Endodermal cell (in vitro differentiated cells): ENCODE results near the gene TWIST1. TPM values are rescaled to one million over a fixed set of nuclear protein-coding genes. Genes with fewer than 3 reads are reported as not detected.
A peak's percentile ranks its signal among the peaks of the same experiment; 100 is the strongest.

Source experiments
- DNase-seq: peaks from one replicate; pipeline ENCODE4 v3.0.0-alpha.2; 2017
- H3K27ac ChIP-seq: 2 replicates; pipeline ENCODE4 v1.5.1; 2013; ENCODE audit warnings: mild to moderate bottlenecking, low read depth, low read length, moderate library complexity
- H3K27me3 ChIP-seq: 2 replicates; pipeline ENCODE4 v1.6.1; 2013; ENCODE audit warnings: mild to moderate bottlenecking, low read length, moderate library complexity; ENCODE audit not compliant: insufficient read depth, control insufficient read depth, poor library complexity, severe bottlenecking
- H3K36me3 ChIP-seq: 2 replicates; pipeline ENCODE4 v1.7.0; 2013; ENCODE audit warnings: mild to moderate bottlenecking, low read length, moderate library complexity; ENCODE audit not compliant: control insufficient read depth, insufficient read depth
- H3K4me1 ChIP-seq: one replicate; pipeline ENCODE4 v1.7.0; 2013; ENCODE audit warnings: low read length; ENCODE audit not compliant: control insufficient read depth, insufficient read depth
- H3K4me3 ChIP-seq: 2 replicates; pipeline ENCODE4 v1.5.1; 2013; ENCODE audit warnings: mild to moderate bottlenecking, low read length, moderate library complexity
- H3K9ac ChIP-seq: 2 replicates; pipeline ENCODE4 v1.6.1; 2013; ENCODE audit warnings: mild to moderate bottlenecking, low read length, moderate library complexity; ENCODE audit not compliant: poor library complexity, severe bottlenecking; ENCODE audit errors: extremely low read depth
- H3K9me3 ChIP-seq: 2 replicates; pipeline ENCODE4 v1.6.1; 2013; ENCODE audit warnings: mild to moderate bottlenecking, low read length, moderate library complexity; ENCODE audit not compliant: control insufficient read depth
- H3K27ac Mint-ChIP-seq: 2 replicates; pipeline ENCODE4 v1.8.0; 2020; ENCODE audit warnings: mixed read lengths
- H3K27me3 Mint-ChIP-seq: 2 replicates; pipeline ENCODE4 v1.8.0; 2021; ENCODE audit warnings: mild to moderate bottlenecking, mixed read lengths; ENCODE audit not compliant: insufficient read depth
- H3K36me3 Mint-ChIP-seq: 2 replicates; pipeline ENCODE4 v1.8.0; 2020; ENCODE audit warnings: low read depth, mixed read lengths
- H3K4me1 Mint-ChIP-seq: 2 replicates; pipeline ENCODE4 v1.8.0; 2020; ENCODE audit warnings: mixed read lengths
- H3K4me3 Mint-ChIP-seq: 2 replicates; pipeline ENCODE4 v1.8.0; 2020; ENCODE audit warnings: mild to moderate bottlenecking, moderate library complexity, mixed read lengths
- H3K9me3 Mint-ChIP-seq: 2 replicates; pipeline ENCODE4 v1.8.0; 2020; ENCODE audit warnings: mild to moderate bottlenecking, mixed read lengths
- WGBS, 2 experiments: methylation state at CpG; one replicate each; pipeline versions ENCODE4 v1.1.5 to v1.1.7; 2013; ENCODE audit warnings: missing lambda C conversion rate in 2 of 2, mixed read lengths in 1 of 2; ENCODE audit not compliant: insufficient coverage in 1 of 2, insufficient read length in 1 of 2; 5-methylcytosine and 5-hydroxymethylcytosine counted together
- total RNA-seq, 2 donors: library from RNA; stranded (reverse); fragmentation: NEBNext Ultra II Directional in 1 of 2; extraction: Animal tissue kit (Norgen Biotek cat#: 25700) in 1 of 2; gene quantifications; 2 replicates in 1 of 2; 3 replicates in 1 of 2; pipeline ENCODE4 v1.2.1, GENCODE V29; 2021
- TF ChIP-seq, protein P1 (sequence below): fragments of 200-600 bp; sonication (generic); conservative IDR thresholded peaks from 2 replicates; pipeline ENCODE4 v1.5.0; 2021; ENCODE audit warnings: antibody characterized with exemption, mild to moderate bottlenecking

TWIST1 gene
- total RNA-seq, 2 donors from 2014 or later, result 0.46 to 0.88 TPM

DNA sequence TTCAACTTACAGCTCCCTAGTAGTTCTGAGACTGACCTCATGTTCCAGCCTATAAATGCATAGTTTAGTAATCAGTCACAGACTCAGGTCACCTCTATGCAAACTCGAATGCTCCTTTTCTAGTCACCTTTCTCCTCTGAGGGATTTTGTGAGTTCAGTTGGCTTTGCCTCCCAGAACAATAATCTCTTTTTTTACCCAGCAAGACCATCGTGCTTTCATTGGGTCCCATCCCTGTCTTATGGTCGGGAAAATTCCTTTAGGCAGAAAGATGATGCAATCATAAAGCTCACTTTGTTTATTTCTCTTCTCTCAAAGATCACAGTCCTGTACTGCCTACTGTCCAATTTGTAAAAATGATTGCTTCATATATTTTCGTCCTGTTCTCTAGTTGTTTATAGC is 38.4 kb downstream of the TWIST1 start:
- Histone ChIP-seq H3K27me3 (no peaks in the 10 kb centered on the region), H3K36me3 (no peaks in the 10 kb centered on the region), H3K4me1 (peaks cover 5% of the 10 kb centered on the region), H3K27ac (no peak overlapping the region), H3K9ac (no peak overlapping the region), H3K9me3 (peaks cover 5% of the 10 kb centered on the region), H3K4me3 (no peak overlapping the region)
- Mint-ChIP-seq H3K27me3 (no peaks in the 10 kb centered on the region), H3K4me3 (no peak overlapping the region), H3K27ac (no peak overlapping the region), H3K4me1 (peaks cover 4% of the 10 kb centered on the region), H3K9me3 (no peaks in the 10 kb centered on the region), H3K36me3 (no peaks in the 10 kb centered on the region)
- no peak for DNase-seq
- TF ChIP-seq, protein P1, sequence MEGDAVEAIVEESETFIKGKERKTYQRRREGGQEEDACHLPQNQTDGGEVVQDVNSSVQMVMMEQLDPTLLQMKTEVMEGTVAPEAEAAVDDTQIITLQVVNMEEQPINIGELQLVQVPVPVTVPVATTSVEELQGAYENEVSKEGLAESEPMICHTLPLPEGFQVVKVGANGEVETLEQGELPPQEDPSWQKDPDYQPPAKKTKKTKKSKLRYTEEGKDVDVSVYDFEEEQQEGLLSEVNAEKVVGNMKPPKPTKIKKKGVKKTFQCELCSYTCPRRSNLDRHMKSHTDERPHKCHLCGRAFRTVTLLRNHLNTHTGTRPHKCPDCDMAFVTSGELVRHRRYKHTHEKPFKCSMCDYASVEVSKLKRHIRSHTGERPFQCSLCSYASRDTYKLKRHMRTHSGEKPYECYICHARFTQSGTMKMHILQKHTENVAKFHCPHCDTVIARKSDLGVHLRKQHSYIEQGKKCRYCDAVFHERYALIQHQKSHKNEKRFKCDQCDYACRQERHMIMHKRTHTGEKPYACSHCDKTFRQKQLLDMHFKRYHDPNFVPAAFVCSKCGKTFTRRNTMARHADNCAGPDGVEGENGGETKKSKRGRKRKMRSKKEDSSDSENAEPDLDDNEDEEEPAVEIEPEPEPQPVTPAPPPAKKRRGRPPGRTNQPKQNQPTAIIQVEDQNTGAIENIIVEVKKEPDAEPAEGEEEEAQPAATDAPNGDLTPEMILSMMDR, result no peak
- WGBS, 2 experiments, result 81 to 94% methylated on average over 3 to 4 of the region's 4 CpGs

DNA sequence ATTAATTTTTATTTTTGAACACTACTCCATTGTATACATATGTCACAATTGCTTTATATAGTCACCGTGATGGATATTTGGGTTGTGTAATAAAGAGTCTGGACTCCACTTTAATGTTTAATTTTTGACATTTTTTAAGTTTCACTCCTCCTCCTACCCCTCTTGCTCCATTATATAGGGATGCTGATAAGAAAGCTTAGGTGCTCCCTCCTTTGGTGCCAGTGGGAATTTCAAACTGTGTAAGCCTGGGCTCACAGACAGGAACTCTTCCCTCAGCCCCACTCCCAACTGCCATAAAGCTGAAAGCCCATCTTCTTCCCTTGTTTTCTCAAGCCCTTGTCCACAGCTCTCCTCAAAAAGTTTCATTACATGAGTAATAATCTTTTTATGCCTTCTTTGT is 47.6 kb downstream of the TWIST1 start:
- no peak overlapping the region for H3K27ac Mint-ChIP-seq
- WGBS, 2 experiments, result no CpG with 5 or more reads among the region's 1 CpG

DNA sequence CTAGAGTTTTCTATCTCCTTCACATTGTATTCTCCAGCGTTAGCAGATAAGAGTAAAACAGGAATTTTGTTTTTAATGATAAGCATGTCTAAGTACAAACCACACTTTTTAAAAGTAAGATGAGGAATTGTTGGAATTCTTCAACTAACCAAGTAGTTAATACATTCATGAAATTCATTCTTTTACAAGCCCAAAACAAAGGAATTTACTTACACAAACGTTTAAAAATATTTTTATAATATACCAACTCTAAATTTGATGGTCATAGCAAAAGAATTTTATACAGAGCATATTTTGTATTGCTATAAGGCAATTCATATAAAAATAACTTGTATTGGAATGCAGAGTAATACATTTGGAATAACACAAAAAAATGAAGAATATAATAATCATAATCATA is 51.3 kb downstream of the TWIST1 start:
- WGBS, 2 experiments, result no CpG with 5 or more reads among the region's 2 CpGs
- Mint-ChIP-seq H3K4me1 (peaks cover 1% of the 10 kb centered on the region), H3K4me3 (no peak overlapping the region), H3K27me3 (no peaks in the 10 kb centered on the region), H3K9me3 (no peaks in the 10 kb centered on the region), H3K36me3 (no peaks in the 10 kb centered on the region), H3K27ac (no peak overlapping the region)
- Histone ChIP-seq H3K27me3 (no peaks in the 10 kb centered on the region), H3K4me3 (no peak overlapping the region), H3K9ac (no peak overlapping the region), H3K36me3 (no peaks in the 10 kb centered on the region), H3K4me1 (no peaks in the 10 kb centered on the region), H3K9me3 (no peaks in the 10 kb centered on the region), H3K27ac (no peak overlapping the region)
- TF ChIP-seq, protein P1, result no peak
- no peak for DNase-seq

More for the DNA sequence above, 47.6 kb downstream of the TWIST1 start:
- peak; percentile 61 for DNase-seq
- no peaks in the 10 kb centered on the region for H3K27me3 Mint-ChIP-seq
- H3K9me3 Mint-ChIP-seq, result no peaks in the 10 kb centered on the region
- Histone ChIP-seq H3K27ac (no peak overlapping the region), H3K36me3 (no peaks in the 10 kb centered on the region), H3K4me3 (no peak overlapping the region), H3K9me3 (no peaks in the 10 kb centered on the region), H3K4me1 (no peaks in the 10 kb centered on the region), H3K9ac (no peak overlapping the region), H3K27me3 (no peaks in the 10 kb centered on the region)
- H3K36me3 Mint-ChIP-seq, result no peaks in the 10 kb centered on the region
- H3K4me3 Mint-ChIP-seq, result no peak overlapping the region
- peaks cover 1% of the 10 kb centered on the region for H3K4me1 Mint-ChIP-seq
- TF ChIP-seq, protein P1, result peak; percentile 65

Other genes with a start within 250 kb of the TWIST1 start
- not detected for gene FERD3L, start 27.8 kb upstream of the TWIST1 start, total RNA-seq